HPDE6-E6E7 (cell line): Measurements from ENCODE around the gene NABP2.
A peak's percentile ranks its signal among the peaks of the same experiment; 100 is the strongest.
"Not testable (repeated sequence)": the region's sequence is repeated elsewhere in the genome, so short reads cannot be mapped to it uniquely, and the experiment has no call there.

ENCODE experiments used
- DNase-seq: peaks from one replicate; pipeline ENCODE4 v3.0.0; 2011; ENCODE audit warnings: missing footprints; ENCODE audit errors: extremely low spot score

The NABP2 gene

DNA sequence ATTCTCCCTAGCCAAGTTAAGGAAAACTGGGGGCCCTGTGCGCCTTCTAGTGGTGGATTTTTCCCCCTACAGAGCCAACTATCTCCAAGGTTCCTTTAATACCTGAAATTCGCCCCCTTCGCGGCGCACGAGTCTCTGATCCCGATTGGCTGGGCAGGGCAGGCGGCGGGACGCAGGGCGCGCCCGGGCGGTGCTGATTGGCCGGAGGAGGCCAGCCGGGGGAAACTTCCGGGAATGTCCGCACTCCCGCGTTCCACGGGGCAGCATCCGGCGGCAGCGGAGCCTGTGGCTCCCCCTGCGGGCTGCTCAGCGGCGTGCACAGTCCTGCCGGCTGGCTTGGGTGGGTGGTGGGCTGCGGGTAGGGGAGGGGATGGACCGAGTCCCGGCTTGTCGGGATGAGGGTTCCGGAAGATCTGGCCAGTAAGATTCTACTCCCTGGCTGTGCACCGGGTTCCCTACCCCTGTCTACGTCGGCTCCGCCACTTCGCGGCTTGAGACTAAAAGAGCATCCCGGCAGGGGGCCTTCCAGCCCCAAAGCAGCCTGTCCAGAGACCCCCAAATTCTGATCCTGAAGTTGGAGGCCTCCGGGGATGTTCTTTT is at the start of gene NABP2:
Gene NABP2 (plus strand): TSS at position 241 of the 600 bp plus-strand sequence. CDS start 515 bp downstream, outside the sequence.
- peak; percentile 100 for DNase-seq

DNA sequence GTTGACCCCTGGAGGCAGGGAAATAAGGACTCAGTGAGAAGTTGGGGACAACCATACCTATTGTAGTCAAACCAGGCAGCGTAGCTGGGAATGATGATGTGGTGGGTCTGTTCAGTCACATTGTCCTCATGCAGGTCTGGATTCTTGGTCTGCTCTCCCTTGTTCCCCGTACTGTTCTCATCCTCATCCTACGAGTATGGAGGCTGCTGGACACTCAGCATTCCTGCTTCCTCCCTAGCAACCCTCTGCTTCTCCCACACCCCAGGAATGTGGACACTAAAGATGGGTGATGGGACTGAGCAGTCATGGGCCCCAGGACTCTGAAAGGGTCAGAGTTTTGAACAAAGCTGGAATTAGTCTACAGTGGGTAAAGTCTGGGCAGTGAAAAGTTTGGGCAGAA is 45.8 kb upstream of the NABP2 start:
- DNase-seq: no peak

DNA sequence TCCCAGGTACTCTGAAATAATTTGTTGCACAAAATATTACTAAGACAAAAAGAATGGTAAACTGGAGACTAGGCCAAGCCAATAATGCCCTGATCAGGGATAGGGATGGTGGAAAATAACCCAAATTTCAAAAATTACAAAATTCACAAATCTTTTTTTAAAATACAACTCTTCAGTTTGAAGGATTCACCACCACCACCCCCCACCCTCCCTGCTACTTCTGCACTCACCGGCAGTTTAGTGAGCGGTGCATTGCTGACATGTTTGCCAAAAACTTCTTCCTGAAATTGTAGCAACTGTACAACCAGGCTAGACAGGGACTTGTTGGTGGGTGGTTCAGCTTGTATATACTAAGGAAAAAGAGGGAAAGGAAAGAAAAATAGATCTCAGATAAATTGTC is 37.2 kb upstream of the NABP2 start:
- no peak for DNase-seq

DNA sequence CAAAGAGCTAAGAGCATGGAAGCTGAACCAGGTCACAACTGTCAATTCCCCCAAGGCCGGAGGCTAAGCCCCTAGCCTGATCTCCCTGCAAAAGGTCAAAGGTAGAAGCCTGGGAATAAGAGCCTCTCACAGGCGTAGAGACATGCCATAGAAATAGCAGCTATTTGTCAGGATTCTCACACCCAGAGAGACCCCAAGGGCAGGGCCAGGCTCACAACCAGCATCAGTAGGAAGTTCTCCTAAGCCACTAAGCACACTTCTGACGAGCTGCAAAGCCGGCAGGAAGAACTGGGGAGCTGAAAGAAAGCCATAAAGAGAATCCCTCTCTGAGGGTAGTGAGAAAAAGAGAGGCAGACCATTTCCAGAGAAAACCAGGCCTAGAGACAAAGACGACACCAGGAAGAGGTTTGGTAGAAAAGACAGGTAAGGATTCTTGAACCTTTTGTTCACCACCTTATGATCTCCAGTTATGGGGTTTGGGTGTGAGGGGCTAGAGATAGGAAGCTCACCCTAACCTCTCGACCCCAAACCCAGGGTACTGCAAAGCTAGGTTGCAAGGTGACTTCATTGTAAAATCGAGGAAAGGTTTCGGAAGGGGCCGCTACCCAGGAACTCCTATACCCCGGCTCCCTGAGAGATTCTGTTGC is 35.9 kb upstream of the NABP2 start:
- no peak for DNase-seq

GRCh38 chr12:56188778-56189098 is 35.4 kb upstream of the NABP2 start:
- DNase-seq: no peak

DNA sequence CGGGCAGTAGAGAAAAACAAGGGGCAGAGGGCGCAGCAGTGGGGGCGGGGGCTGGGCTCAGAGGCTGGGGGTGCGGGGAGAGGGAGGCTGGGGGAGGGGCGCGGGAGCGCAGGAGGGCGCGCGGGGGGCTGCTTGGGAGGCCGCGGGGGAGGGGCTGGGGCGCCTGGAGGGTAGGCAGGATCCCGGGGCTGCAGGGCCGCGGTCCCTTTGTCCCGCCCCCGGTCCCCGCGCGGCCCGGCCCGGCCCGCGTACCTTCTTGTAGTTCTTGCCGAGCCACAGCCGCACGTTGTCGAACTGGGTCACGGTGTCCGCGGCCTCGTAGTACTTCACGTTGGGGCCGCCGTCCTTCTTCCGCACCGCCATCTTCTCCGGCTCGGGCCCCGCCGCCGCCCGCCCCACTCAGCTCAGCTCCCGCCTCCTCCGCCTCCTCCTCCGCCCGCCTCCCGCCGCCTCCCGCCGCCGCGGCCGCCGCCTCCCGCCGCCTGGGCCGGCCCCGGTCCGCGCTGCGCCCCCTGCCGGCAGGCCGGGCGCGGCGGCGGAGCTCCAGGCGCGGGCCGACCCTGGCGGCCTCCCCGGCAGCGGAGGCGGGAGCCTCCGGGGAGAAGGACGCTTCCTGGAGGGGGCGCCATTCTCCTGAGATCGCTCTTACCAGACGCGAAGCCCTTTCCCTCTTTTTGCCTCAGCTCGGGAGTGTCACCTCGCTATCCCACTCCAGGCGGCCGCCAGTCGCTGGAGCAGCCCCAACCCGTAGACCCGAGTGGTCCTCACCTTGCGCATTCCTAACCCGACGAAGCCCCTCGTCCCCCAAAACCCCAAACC is 34.8 kb upstream of the NABP2 start, which contains the start of gene SMARCC2:
Gene SMARCC2 (minus strand): TSS at position 385 of the 819 bp plus-strand sequence. CDS start 22 bp downstream, at position 363.
- peak; percentile 83 for DNase-seq

- peak; percentile 73 for DNase-seq
Measured at GRCh38 chr12:56189918-56190694, 34.0 kb upstream of the NABP2 start.

GRCh38 chr12:56190695-56191155 is 33.4 kb upstream of the NABP2 start:
- DNase-seq: no peak

DNA sequence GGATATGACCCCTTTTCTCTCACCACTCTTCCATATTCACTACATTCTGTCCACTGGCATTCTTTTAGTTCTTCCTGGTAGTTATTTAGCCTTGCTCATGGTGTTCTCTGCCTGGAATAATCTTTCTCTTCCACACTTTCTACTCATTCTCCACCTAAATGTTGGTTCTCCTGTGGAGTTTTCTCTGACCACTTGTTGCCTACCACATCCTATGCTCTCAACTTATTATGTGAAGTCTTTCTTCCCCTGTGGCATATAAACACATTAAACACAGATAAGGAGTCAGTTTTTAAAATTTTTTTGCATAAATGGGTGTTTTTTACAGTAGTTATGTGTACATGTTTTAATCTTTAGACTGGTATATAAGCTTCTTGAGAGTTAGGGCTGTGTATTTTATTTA is 31.6 kb upstream of the NABP2 start:
- no peak for DNase-seq

DNA sequence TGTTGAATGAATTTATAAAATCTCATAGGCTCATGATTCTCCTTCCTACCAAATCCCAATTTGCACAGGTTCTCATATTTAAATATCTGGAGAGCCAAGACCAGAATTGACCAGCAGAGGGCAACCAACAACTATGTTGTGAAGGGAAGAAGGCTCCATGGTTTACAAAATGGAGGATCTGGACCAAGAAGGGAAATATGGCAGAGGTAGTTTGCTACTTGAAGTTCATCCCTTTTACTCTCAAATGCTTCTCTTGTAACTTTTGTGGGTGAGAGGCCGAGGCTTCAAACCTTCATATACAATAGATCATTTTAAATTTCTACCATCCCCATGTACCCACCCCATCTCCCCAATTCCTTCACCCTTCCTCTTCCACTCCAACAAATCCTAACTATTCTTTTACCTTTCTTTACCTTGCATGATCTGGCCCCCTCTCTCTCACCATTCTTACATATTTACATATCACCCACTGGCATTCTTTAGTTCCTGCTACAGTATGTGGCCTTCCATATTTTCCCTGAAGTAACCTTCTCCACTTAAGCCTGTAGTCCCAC is 31.0 kb upstream of the NABP2 start:
- DNase-seq: peak; percentile 54

- DNase-seq: not testable (repeated sequence)
Measured at GRCh38 chr12:56196818-56197550, 27.2 kb upstream of the NABP2 start.

- DNase-seq: no peak
Measured at GRCh38 chr12:56197921-56198635, 26.1 kb upstream of the NABP2 start.

DNA sequence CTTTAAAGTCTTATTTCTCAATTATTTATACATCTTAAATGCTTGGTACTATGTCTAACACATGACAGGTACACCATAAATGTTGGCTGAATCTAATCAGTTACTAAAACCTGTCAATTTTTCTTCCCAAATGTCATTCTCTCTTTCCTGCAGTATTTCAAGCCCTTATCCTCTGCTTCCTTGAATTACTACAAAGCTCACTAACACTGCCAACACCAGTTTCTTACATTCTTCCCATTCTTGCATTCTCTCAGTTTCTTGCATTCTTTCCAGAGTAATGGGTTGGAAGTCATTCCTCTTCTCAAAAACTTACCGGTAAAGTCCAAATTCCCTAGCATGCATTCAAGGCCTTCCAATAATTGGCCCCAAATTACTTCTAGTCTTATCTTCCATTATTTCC is 25.3 kb upstream of the NABP2 start:
- no peak for DNase-seq

DNA sequence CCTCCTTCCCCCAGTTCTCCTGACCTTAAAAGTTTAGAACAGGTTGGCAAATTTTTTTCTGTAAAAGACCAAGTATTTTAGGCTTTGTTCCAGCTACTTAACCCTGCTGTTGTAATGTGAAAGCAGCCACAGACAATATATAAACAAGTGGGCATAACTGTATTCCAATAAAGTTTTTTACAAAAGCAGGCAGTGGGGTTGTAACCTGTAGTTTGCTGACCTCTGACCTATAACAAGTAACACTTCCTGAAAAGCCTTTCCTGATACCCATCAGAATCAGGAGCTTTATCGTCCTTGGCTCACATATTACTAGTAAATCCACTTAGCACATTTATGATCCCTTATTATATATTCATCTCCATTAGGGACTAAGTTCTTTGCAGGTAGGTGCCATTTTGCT is 21.8 kb upstream of the NABP2 start:
- no peak for DNase-seq

DNA sequence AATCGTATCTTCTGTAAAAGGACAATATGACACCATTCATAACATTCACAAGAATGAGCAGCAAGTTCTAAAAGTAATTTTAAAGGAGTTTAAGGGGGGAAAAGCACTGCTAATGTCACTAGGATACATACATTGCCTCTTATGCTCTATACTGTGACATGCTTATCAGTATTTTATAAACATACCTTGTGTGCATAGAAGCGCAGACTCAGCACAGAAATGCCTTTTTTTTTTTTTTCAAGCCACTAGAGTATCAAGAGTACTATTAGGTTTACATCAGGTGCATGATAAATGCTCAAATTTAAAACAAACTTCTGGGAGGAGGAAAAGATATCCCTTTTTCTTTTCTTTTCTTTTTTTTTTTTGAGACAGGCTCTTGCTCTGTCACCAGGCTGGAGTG is 21.3 kb upstream of the NABP2 start:
- no peak for DNase-seq

DNA sequence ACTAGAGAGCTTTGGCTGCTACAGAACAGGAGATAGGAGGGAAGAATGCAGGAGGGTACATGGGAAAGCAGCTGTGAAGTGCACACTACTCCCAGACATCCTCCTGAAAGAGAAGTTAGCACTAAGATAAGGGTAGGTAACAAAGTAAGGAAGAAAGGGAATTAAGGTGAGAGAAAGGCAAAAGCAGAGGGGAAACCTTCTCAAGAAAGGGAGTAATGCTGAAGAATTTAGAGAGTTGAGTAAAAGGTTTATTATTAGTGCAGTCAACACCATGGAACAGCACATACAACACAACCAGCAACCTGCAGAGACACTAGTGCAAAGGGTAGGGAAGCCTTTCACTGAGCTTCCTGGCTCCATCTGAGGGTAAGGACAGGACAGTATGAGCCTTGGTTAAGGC is 19.9 kb upstream of the NABP2 start:
- DNase-seq: no peak

DNA sequence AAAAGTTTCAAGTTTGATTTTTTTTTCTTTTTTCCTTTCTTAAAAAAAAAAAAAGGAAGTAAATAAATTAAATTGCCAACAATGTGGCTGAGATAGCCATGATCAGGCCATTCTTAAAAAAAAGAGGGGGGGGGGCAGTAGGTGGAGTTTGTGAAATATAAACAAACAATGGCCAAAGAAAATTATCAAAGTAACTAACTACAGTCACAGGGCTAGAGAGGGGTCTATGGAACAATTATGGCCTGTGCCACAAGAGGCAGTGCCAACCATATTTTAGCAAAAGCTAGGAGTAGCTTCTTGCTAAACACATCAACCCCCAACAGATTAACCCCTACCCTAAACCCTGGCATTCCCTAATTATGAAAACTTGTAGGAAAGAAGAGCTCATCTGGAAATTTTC is 18.7 kb upstream of the NABP2 start:
- no peak for DNase-seq

GRCh38 chr12:56206452-56207166 is 17.5 kb upstream of the NABP2 start:
- DNase-seq: no peak

DNA sequence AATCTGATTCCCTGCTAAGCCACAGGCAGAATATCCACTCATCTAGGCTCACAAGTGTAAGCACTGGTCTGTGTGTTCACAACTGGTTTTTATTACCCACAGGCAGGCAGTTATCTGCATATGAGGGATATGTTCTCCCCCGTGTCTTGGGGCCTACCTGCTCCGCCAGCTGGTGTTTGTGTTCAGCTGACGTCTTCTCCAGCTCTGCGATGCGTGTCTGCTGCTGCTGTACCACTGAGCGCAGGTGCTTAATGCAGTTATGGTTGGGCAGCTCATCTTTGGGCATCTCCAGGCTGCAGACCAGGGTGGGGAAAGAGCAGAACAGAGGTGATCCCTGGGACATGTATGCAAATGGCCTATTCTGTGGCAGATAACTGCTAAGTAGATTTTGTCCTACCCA is 16.1 kb upstream of the NABP2 start:
- no peak for DNase-seq

DNA sequence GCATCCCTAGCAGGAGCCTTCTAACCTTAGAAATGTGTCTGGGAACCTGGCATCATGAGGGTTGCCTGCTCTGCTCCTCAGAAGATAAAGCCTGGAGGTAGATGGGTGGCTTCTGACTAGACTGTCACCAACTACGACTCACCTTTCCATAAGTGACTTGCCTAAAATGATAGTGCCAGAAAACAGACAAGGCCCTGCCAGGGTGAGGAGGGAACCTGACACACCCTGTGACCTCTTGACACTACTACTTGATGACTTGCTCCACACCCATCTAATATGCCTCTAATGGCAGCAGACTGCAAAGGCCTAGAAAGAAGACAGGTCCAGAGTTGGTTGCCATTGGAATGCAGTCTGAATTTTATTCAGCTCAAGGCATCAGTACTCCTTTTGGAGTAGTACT is 11.8 kb upstream of the NABP2 start:
- no peak for DNase-seq
